GM19238 (cell line): ENCODE data around the gene AR.

Source experiments
- DNase-seq: peaks from one replicate; pipeline ENCODE4 v3.0.0; 2011; ENCODE audit warnings: low spot score; ENCODE audit not compliant: insufficient read length

AR gene

GRCh38 chrX:67725471-67725870, 181.7 kb downstream of the AR start:
- no peak for DNase-seq

GRCh38 chrX:67726018-67726417, 182.2 kb downstream of the AR start:
- DNase-seq: no peak

GRCh38 chrX:67727576-67727975, 183.8 kb downstream of the AR start:
- no peak for DNase-seq

GRCh38 chrX:67730296-67730695, 186.5 kb downstream of the AR start:
- DNase-seq: no peak

GRCh38 chrX:67731061-67731460, 187.2 kb downstream of the AR start:
- DNase-seq: no peak

GRCh38 chrX:67732864-67733263, 189.0 kb downstream of the AR start:
- DNase-seq: no peak

GRCh38 chrX:67734111-67734753, 190.4 kb downstream of the AR start:
- no peak for DNase-seq

GRCh38 chrX:67749536-67749935, 205.7 kb downstream of the AR start:
- DNase-seq: no peak

GRCh38 chrX:67750694-67751093, 206.9 kb downstream of the AR start:
- DNase-seq: no peak

- DNase-seq: no peak
These were observed 215.2 kb downstream of the AR start for GRCh38 chrX:67759018-67759417.

- DNase-seq: no peak
These were observed 233.3 kb downstream of the AR start for GRCh38 chrX:67777148-67777547.

GRCh38 chrX:67779099-67779498, 235.3 kb downstream of the AR start:
- DNase-seq: no peak
